Measurements from ENCODE around the gene LYST. TPM values are rescaled to one million over a fixed set of nuclear protein-coding genes. Genes with fewer than 3 reads are reported as not detected.

LYST gene
- total RNA-seq, 1 donor from 2014 or later = 78.4 TPM

GRCh38 chr1:235613602-235614001, 253.1 kb downstream of the LYST start:
- Histone ChIP-seq H3K27ac (no peak overlapping the region), H3K4me3 (no peak overlapping the region), H3K9me3 (no peaks in the 10 kb centered on the region), H3K36me3 (no peaks in the 10 kb centered on the region), H3K4me1 (no peaks in the 10 kb centered on the region), H3K27me3 (no peaks in the 10 kb centered on the region)
- intact Hi-C loops (cut with DNase I) = no loop called here
- no peak for DNase-seq
- ATAC-seq = no peak
- TF ChIP-seq CTCF (IDR thresholded peaks at IDR 0.05) = no peak

- ATAC-seq (no peak), DNase-seq (no peak)
- Histone ChIP-seq H3K27me3 (no peaks in the 10 kb centered on the region), H3K4me3 (no peak overlapping the region), H3K36me3 (no peaks in the 10 kb centered on the region), H3K27ac (no peak overlapping the region), H3K4me1 (no peaks in the 10 kb centered on the region), H3K9me3 (no peaks in the 10 kb centered on the region)
- intact Hi-C loops (cut with DNase I) = no loop called here
- no peak for TF ChIP-seq CTCF (IDR thresholded peaks at IDR 0.05)
These were observed 253.9 kb downstream of the LYST start for GRCh38 chr1:235612761-235613160.

Small RNAs within 50 kb of the gene (microRNA-seq; reads per million reads assigned to microRNA genes)
- 1.8 reads per million, percentile 5 among the genes with 10 or more reads in this experiment for gene MIR1537 (ENCODE audit: borderline microRNAs expressed)

Other genes with a start within 250 kb of the LYST start
- not detected for gene GNG4, start 217.1 kb downstream of the LYST start, total RNA-seq
- gene NID1, start 198.2 kb upstream of the LYST start, total RNA-seq = 60.5 TPM

Data from upper lobe of right lung (tissue), 1 donor.